Measurements from ENCODE around the gene MGAT5B.

The MGAT5B gene

DNA sequence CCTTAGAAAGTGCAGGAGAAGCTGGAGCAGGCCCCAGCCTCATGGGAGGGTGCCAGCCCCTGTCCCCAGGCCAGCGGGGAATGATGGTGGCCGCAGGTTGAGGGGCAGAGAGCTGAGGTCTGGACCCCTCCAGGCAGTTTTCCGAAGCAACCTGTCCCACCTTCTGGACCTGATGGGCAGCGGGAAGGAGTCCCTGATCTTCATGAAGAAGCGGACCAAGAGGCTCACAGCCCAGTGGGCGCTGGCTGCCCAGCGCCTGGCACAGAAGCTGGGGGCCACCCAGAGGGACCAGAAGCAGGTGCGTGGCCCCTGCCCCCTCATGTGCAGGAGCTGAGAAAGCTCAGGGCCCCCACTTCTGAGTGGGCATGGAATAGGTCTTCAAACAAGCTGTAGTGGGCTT, 36.8 kb downstream of the MGAT5B start:
- no peak for DNase-seq (ENCODE audit: low read depth)

DNA sequence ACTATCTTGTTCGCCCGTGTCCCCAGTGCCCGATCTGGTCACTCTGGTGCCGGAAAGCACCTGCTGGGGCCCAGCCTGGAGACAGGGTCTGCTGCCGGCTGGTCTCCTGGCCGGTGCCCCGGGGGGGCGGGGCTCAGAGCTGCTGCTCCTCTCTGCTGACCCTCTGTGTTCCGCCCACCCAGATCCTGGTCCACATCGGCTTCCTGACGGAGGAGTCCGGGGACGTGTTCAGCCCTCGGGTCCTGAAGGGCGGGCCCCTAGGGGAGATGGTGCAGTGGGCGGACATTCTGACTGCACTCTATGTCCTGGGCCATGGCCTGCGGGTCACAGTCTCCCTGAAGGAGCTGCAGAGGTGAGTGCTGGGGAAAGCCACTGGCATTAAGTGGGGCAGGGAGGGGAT, 37.6 kb downstream of the MGAT5B start:
- no peak for DNase-seq (ENCODE audit: low read depth)

DNA sequence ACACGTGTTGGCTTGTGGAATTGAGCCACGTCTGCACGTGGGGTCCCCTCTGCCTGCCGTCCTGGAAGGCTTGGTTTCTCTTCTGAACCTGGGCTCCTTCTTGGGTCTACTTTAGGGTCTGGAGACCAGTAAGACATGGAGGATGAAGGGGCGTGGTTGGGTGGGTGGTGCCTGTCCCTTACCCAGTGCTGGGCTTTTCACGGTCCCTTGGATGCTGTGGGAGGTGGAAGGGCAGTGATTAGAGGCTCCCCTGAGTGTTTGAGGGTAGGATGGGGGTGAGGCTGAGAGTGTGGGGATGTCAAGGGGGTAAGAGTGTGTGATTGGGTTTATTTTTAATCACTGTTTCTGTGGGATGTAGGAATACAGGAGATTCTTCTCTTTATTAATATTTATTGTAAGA, 38.3 kb downstream of the MGAT5B start:
- no peak for DNase-seq (ENCODE audit: low read depth)

DNA sequence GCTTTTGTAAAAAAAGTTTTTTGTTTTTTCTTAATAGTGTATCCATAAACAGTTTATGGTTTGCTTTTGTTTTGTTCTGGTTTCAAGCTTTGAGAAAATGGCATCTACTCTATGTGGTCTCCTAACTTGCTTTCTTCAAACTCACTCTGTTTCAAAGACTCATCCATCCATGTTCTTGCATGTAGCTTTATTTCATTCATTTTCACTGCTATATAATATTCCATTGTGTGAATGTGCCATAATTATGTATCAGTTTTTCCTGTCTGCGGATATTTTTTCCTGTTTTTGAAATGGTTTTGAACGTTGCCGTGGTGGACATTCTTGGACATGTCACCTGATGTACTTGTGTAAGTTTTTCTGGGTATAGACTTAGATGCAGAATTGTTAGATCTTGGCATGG, 39.1 kb downstream of the MGAT5B start:
- DNase-seq (ENCODE audit: low read depth) = no peak

DNA sequence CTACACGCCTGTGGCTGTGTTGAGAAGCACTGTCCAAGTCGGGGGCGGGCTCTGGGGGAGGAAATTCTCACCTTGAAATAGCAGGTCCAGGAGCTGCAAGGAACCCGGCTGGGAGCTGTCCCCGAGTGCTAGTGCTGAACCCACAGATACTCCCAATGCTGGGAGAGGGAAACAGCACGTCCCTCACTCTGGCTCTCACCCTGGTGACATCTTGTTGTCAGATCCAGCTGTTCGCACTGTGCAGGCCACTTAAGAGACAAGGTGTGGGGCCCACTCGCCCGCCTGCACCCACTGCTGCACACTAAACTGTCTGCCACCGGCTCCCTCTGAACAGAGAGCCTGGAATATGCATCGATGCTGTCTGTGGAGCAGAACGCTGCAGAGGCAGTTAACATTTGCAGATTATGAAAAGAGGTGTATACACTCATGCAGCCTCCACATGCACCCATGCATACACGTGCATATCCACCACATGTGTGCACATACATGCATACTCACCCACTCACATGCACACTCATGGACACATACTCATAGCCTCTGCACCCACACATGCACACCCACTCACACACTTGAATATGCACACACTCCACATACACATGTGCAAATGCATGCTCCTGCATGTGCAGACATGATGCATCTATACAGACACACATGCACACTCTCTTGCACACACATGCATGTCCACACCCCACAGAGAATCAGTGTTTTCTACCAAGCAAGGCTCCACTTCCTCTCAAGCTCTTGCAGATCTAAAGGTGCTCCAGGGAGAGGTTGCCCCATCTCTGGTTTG, 42.0 kb downstream of the MGAT5B start:
- DNase-seq (ENCODE audit: low read depth) = peak; percentile 9

DNA sequence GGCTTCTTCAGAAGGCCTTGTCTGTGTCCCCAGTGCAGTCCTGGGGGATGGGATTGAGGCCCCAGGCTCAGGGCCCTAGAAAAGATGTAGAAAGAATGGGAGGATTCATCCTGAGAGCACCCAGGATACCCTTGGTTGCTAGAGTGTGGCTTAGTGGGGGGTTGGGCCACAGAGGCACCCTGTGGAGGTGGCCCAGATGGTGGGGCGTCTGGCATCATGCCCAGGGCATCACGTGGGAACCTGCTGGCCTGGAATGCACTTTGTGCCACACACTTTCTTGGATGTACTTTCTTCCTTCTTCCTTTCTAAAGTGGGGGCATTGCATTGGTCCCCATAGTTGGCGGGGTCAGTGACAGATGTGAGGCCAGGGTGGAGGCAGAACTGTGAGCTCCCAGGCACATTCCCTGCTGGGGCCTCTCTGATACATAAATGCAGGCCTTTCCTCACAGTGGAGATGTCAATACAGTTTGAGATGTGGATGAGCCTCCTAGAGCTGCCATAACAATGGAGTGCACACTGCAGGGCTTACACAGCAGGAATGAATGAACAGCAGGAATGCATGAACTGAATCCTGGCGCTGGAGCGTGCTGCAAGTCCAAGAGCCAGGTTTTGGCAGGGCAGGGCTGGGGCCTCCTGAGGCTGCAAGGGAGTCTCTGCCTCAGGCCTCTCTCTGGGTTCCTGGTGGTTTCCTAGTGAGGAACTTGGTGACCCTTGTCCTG, 43.3 kb downstream of the MGAT5B start:
- no peak for DNase-seq (ENCODE audit: low read depth)

DNA sequence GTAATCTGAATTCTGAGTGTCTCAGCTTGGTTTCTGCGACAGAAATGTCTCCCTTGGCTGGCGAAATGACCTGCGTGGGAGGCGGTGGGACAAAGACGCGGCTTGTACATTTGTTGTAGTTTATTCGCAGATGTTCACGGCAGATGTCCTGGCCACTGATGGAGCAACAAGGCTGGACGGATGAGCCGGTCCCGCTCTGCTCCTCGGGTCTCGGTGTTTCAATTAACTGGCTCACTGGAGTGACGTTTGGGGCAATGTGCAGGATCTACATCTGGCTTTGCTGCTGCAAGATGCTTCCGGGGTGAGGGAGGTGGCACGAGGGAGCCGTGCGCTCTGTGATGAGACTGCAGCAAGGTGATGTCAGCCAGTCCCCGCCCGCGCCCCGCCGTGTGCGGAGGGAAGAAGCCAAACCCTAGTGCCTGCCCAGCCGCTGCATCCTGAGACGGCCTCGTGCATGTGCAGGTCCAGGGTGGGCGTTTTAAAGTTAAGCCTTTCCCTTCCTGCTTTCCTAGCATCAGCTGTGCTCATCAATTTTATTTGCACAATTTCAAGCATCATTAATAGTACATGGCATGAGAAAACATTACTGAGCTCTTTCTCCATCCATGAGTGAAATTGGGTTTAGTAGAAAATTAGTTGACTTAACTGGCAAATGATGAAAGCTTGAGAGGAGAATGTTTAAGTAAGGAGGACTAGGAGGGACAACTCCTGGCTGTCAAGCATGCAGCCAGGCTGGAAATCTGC, 44.4 kb downstream of the MGAT5B start:
- no peak for DNase-seq (ENCODE audit: low read depth)

DNA sequence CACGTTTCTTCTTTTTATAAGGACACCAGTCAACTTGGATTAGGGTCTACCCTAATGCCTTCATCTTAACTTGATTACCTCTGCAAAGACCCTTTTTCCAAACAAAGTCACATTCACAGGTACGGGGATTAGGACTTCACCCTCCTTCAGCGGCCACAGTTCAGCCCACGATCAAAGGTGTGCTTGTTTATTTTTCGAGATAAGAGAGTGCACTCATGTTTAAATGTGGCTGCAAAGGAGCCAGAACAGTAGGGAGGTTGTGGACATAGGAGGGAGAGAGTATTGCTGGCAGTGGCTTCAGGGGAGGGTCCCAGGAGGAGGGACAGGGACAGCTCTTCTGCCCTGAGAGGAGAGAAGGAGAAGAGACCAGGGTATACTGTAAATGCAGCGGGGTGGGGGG, 46.7 kb downstream of the MGAT5B start:
- no peak for DNase-seq (ENCODE audit: low read depth)

DNA sequence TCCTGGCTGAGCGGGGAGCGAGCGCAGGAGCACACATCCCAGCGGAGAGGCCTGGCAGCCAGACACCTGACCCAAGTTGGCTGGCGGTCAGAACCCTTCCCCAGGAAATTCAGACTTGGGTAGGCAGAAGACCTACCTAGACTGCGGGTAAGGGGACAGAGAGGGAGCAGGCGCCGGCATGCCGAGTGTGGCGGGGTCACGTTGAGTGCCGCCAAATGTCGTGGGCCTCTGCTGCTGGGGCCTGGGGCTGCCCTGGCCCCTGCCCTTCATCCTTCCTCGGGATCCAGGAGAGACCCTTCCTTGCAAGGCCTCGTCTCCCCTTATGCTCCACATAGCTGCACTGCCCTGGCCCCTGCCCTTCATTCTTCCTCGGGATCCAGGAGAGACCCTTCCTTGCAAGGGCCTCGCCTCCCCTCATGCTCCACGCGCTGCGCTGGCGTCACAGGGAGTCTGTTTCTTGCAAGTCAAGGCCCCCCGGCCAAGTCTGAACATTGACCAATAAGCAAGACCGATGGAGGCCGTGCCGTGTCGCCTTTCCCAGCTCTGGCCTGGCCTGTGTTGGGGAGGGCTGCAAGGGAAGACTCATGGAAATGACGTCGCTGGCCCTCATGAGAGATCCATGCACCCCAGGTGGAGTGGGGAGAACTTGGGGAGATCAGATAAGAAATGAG, 47.8 kb downstream of the MGAT5B start:
- no peak for DNase-seq (ENCODE audit: low read depth)

DNA sequence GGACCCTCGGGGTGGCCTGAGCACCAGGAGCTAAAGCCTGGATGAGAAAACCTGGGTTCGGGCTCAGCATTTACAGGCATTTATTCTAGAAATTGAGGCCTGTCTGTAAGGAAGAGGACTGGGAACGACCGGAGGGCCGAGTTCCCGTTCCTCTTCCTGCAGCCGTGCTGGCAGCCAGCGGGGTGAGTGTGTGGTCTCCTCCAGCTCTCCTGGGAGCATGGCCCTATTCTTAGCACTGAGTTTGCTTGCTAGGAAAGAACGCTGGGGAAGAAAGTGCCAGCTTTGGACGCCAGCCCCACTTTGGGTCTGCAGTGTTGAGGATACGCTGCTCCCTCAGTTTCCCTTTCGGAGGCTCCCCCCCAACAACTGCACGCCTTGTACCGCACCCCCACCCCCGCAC, 49.6 kb downstream of the MGAT5B start:
- no peak for DNase-seq (ENCODE audit: low read depth)

DNA sequence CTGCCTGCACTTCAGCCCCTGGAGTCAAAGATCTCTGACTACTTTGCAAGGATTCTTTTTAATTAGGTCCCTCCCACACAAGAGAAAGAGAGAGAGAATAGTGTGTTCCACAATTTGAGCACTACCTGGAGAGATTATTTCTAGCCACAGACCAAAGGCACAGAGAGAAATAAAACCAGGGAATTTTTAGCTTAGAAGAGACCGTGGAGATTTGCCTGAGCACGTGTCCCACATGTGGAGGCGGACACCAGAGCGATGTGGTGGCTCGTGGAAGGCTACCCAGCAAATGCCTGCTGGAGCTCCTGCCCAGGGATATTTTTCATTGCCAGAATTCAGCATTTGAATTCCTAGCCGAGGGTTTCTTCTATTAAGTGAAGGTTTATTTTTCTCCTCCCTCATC, 50.6 kb downstream of the MGAT5B start:
- DNase-seq (ENCODE audit: low read depth) = no peak

DNA sequence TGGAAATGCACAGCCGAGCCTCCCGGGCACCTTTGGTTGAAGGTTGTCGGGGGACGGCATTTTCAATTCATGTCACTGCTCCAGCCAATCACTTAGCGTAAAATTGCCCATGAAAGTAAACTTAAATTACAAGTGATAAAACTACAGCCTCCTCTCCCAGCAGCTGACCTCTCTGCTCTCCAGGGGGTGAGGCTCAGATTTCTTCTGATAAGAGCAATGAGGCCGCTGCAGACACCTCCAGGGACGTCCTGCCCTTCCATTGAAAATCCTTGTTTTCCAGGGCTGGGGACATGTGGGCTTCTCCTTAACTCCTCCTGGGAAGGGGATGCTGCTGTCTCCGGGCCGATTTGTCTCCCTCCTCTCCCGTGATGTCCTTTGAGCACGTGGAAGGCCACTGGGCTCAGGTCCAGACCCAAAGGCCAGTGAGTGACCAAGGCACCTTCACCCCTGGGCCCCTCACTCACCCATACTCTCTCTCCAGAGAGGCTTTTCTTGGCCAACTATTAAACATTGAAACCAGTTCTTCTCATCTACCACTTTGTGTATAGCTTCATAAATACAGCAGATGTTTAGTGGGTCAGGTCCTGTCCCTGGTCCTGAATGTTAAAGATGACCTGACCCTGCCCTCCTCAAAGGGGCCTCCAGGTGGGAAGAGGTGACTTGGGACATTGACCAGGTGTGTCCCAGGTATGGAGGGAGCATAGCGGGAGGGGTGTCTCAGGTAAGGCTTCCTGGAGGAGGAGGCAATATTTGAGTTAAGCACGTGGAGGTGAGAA, 52.3 kb downstream of the MGAT5B start:
- DNase-seq (ENCODE audit: low read depth) = no peak

DNA sequence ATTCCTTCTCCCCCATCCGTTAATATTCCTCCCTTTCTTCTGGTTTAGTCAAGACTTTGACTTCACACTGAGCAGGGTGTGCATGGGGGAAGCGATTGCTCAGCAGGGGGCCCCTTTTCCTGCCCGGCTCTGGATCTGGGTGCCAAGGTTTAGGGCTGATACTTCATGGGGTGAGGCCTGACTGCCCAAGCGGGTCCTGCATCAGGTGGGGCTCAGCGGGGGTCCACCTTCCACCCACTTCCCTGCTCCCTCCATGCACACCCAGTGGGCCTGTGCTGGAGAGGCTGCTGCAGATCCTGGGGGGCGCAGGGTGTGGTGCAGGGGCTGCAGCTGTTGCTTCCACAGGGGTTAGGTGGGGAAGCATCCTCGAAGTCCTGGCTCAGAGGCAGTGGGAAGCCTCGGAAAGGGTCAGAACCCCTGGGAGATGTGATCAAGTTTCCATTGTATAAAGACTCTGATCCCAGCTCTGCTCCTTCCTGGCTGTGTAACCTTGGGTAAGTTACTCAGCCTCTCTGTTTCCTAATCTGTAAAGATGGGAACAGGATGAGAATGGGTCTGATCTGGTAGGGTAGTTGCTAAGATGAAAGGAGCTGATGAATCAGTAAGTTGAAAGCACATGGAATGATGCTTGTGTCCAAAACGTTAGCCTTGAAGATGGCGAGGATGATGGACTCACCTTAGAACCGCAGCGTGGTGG, 53.3 kb downstream of the MGAT5B start:
- no peak for DNase-seq (ENCODE audit: low read depth)

DNA sequence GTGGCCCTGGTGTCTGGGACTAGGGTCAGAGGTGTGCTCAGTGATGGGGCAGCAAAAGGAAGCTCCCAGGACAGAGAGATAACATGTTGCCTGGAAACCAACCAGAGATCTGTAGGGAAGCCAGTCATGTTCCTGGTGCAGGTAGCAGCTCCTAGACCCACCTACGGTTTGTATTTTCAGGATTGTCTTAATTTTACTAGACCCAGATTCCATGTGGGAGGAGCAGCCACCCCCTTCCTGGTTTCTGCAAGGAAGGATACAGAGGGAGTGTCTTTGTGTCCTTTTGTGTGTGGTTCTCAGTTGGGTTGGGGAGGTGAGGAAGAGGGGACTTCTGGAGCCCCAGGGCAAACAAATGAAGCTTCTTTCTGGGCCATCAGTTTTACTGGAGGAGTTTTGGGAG, 53.9 kb downstream of the MGAT5B start:
- no peak for DNase-seq (ENCODE audit: low read depth)

DNA sequence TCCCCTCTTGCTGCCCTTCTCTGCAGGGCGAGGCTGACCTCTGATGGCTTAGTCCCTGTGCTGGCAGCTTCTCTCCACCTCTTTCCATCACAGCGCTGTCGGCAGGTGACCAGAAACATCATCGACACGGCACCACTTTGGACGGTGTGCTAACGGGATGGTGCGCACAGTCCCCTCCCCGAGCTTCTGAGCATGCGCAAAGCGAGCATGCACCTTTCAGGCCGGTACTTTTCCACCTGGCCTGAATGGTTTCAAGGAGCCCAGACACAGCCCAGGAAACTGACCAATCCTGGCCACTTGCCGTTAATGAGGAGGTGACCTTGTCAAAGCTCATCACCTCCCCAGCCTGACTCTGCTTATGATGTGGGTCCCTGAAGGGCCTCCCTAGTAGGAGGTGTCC, 54.8 kb downstream of the MGAT5B start:
- DNase-seq (ENCODE audit: low read depth) = no peak

DNA sequence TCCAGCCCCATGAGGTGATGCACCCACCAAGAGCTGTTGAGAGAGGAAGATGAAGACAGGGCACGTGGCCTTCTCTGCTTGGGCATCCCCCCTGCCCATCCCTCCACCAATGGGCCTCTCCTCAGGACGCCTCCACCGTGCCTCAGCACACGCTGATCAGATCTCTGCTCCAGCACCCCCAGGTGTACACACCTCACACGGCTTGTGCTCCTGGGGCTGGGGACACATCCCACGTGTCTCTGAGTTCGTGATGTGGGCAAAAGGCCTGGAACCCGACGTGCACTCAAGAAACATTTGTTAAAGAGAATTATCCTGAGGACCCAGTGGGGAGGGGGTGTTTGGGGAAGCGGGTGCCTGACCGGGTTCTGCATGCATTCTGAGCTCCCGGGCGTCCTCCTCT, 55.3 kb downstream of the MGAT5B start:
- no peak for DNase-seq (ENCODE audit: low read depth)

DNA sequence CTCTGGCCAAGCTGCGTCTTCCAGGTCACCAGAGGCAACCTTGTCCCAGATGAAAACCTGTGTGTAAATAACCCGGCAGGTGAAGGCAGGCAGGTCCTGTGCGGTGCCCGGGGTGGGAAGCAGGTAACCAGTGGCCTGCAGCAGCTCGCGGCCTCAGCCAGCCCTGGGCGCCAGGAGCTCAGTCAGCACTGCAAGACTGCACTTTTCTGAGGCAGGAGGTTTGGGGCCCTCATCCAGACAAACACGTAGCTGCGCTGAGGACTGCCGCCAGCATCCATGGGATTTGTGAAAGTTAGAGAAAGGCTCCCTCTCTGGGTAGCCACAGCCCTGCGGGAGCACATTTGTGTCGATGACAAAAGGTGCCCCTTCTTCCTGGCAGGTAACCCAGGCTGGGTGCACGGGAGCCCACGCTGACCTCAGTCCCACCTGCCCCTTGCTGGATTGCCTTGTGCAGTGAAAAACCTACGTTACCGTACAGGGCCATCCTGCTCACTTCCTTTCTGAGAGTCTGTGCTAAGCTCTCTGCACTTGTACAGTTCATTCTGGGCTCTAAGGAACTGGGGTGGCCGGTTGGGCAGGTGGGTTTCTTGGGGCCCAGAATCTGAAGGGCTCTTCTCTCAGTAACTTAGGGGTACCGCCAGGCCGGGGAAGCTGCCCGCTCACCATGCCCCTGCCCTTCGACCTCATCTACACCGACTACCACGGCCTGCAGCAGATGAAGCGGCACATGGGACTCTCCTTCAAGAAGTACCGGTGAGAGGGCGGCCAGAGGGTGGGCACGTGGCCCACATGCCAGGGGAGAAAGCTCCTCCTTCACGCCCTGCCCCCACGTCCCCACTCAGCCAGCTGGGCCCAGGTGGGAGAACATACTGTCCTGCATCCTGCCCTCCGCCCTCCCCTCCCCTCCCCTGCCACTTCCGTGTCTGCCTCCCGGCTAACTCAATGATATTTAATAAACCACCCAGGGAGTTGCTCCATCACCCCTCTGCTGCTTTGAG, 56.4 kb downstream of the MGAT5B start:
- DNase-seq (ENCODE audit: low read depth) = no peak

DNA sequence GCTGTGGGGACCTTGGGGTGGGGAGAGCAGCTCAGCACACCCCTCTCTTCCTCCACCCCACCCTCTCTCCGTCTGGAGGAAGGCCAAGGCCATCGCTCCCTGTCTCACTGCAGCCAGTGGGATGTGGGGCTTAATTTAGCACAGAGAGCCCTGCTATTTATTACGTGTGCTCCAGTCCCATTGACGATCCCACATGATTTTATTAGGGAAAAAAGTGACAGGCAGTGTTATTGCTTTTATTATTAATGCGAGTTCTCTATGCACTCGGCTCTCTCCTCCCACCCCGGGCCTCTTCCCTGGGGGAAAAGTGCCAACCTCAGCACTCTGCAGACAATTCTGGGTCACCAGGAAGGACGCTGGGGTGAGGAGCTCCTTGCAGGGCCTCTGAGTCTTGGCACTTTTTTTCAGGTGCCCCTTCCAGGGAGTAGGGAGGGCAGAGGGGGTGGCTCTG, 57.3 kb downstream of the MGAT5B start:
- no peak for DNase-seq (ENCODE audit: low read depth)

DNA sequence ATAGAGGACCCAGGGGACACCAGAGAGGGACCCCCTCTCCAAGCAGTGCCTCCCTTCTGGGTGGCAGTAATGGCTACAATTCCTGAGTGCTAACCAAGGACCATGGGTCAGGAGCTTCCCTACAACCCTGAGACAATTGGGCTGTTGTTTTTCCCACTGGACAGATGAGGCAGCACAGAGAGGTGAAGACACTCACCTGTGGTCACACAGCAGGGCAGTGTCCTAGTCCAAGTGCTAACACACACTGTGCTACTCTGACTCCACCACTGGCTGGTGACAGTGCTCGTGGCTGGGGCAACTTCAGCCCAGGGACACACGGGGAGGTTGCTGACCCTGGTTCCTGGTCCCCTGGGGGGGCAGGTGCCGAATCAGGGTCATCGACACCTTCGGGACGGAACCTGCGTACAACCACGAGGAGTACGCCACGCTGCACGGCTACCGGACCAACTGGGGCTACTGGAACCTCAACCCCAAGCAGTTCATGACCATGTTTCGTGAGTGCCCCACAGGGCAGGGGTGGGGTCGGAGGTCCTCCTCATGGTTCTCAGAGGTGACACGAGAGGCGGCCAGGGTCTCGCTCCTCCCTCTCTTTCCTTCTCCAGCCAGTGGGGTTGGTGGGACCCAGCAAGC, 58.1 kb downstream of the MGAT5B start:
- no peak for DNase-seq (ENCODE audit: low read depth)
